ENCODE results near the gene GARNL3.

GARNL3 gene

GRCh38 chr9:127415657-127416056, 151.1 kb downstream of the GARNL3 start:
- no peak for FAIRE-seq

DNA sequence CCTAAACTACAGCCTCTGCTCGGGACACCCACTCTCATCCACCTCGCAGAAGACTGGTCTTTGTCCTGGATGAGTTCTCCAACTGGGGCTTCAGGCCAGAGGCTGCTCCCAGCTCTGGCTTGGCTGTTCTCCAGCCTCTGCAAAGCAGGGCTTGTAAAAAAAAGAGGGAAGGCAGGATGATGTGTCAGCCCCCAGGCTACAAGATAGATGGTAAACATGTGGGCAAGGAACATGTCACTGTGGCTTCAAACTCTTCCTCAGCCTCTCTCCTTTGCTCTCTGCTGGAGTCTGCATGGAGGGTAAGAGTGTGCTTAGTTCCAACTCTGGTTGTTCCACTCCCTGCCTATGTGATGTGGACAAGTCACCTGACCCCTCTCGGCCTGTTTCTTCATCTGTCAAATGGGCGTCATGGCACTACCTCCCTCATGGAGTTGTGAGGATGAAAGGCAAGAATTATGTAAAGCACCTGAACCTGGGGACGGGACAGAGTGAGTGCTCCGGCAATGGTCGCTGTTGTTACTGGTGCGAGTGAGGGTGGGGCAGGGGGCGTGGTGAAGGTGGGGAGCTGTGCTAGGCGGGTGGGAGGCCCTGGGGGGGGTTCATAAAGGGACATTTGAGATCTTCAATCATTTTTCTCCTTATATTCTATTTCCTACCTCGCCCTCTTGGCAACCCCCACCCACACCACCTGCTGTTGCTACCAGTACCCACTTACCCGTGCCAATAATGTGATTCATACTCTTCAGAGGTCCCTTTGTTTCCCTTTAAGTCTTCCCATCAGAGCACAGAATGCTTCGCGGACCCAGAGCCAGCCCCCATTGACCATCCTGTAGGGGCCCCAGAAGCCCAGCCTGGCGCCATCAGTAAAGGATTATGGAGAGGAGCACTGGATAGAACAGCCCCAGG, 152.8 kb downstream of the GARNL3 start:
- FAIRE-seq, result no peak

- FAIRE-seq, result no peak
These were observed 153.5 kb downstream of the GARNL3 start for GRCh38 chr9:127418037-127418471.

- FAIRE-seq, result no peak
These were observed 154.8 kb downstream of the GARNL3 start for GRCh38 chr9:127419348-127419747.

DNA sequence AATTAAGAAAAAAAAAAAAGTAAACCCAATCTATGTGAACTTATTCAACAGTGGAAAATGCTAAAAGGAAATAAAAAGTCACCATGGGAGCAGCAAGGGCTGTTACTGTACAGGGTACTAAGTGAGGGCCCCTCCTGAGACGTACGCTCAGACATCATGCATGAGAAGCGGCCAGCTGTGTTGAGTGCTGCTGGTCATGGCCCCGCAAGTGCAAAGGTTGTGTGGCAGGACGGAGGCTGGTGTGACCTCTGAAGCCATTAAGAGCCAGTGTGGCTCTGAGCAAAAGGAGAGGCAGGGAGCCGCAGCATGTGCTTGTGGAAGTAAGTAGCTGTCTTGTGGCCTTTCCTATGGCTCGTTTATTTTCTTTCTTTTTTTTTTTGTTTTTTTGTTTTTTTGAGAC, 156.5 kb downstream of the GARNL3 start:
- FAIRE-seq, result no peak

GRCh38 chr9:127422133-127422782, 157.7 kb downstream of the GARNL3 start:
- FAIRE-seq, result no peak

DNA sequence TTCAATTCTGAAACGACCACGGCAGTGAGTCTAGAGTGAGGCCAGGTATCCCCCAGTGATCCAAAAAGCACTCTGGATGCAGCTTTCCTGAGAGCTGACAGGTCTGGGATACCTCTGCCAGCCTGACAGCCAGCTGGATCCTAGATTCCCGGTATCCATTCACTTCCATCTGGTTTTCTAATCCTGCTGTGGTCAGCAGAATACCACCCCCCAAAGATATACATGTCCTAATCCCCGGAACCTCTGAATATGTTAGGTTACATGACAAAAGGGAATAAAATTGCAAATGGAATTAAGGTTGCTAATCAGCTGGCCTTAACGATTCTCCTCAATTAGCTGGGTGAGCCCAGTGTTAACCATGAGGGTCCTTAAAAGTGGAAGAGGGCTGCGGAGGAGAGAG, 158.2 kb downstream of the GARNL3 start:
- no peak for FAIRE-seq

DNA sequence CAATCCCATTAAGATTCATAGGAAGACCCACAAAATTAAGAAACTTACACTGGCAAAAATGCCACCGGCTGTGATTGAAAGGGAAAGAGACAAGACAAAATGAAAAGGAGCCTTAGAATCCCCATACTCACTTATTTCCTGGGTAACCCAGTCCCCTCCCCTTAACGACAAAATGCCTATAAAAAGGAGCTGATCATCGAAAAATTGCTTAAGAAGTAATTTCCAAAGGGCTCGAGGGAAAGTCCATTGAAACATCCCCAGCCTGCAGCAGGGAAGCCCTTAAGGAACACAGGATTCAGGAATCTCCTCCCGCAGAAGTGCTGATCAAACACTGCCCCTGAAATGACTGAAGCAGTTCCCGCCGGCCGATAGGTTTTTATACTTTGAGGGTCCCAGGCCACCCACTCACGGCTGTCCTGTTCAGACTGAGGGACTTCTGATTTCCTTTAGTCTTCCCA, 158.9 kb downstream of the GARNL3 start:
- no peak for FAIRE-seq

- no peak for FAIRE-seq
These were observed 159.5 kb downstream of the GARNL3 start, which contains the start of gene ZNF79 for GRCh38 chr9:127423934-127424675. TSS of gene ZNF79 (plus strand) at chr9:127424382. CDS start at chr9:127424788, 406 bp downstream.

DNA sequence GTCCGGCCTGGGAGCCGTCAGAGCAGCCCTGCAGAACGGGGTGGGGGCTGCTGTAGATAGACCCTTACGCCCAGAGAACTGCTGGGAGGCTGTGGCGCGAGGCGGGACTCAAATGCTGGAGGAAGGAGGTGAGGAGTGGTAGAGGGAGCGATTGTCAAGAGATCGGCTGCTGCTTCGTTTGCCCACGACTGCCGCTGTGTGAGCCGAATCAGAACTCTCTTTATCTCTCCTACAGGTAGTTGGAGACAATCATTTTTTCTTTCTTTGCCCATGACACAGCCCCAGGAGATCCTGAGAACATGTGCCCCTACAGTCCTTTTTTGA, 160.1 kb downstream of the GARNL3 start:
- no peak for FAIRE-seq

DNA sequence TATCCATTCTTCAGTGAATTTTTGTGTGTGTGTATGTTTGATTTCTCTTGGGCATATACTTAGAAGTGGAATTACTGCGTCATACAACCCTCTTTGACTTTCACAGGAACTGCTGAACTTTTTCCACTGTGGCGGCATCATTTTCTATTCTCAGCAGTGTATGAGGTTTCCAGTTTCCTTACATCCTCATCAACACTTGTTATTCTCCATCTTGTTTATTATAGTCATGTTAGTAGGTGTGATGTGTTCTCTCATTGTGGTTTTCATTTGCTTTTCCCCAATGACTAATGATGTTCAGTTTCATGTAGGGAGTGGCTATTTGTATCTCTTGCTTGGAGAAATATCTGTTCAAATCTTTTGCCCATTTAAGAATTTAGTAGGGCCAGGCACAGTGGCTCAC, 162.2 kb downstream of the GARNL3 start:
- FAIRE-seq, result no peak

DNA sequence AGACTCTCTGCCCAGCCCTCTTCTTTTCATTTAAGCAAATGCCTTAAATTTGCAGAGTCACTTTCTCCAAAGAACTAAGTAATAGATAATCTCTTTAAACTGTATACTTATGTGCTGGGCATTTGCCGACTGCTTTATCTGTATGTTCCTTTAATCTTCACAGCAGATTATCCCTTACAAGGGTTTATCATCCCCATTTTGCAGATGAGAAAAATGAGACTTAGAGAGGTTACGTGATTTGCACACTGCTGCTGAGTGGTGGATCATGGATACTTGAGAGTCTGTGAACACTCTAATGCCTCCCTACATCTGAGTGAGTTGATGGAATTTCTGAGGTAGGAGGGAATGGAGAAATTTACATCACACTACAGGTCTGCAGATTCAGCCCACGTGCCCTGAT, 163.8 kb downstream of the GARNL3 start:
- FAIRE-seq, result no peak

GRCh38 chr9:127430415-127430814, 165.8 kb downstream of the GARNL3 start:
- FAIRE-seq, result no peak

DNA sequence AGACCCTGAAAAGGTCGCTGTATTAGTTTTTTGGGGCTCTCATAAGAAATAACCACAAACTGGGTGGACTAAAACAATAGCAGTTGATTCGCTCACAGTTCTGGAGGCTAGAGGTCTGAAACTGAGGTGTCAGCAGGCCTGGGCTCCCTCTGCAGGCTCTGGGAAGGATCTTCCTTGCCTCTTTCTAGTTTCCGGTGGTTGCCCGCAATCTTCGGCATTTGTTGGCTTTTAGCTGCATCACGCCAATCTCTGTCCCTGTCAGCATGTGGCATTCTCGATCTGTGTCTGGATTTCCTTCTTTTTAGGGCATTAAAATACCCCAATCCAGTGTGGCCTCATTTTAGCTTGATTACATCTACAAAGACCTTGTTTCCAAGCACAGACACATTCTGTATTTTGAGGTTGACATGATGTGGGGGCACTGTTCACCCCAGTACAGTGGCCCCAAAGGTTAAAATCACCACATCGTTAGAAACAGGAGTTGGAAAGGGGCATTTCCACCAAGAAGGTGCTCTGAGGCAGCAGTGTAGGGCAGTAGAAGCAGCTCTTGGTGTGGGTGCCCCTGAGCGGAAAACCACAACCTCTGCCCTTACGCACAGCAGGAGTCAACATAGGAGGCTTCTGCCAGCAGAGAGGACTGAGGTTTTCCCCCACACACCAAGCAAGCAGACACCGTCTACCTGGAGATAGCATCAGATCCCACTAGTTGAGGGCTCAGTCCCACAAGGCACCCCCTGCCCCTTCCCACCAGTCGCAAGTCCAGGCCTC, 173.1 kb downstream of the GARNL3 start:
- no peak for FAIRE-seq

DNA sequence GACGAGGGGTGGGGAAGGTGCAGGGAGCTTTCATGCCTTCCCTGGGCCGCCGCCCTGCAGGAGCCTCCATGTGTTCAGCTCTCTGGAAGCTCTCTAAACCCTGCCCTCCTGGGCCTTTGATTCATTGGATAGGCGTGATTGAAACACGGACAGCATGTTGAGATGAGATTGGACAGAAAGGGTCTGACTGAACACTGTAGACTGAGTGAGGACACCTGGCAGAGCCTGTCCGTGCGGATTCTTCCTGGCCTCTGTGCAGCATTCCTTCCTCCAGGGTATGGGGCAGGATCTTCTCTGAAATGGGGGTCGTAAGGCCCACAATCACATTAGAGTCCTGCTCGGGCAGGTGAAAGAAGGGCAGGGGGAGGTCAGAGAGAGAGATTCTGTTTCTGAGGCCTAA, 173.8 kb downstream of the GARNL3 start:
- no peak for FAIRE-seq
